Stimulated activated CD4-positive, alpha-beta T cell treated with anti-CD3 and anti-CD28 coated beads, Interleukin-4, amount 100 ng/mL, for 48 hours (primary cell): ENCODE results near the gene F7.
A peak's percentile ranks its signal among the peaks of the same experiment; 100 is the strongest.

Experiments
- DNase-seq, 2 donors: peaks; one replicate each; pipeline ENCODE4 v3.0.0-alpha.2; 2020; ENCODE audit warnings: low read depth in 2 of 2

F7 gene

DNA sequence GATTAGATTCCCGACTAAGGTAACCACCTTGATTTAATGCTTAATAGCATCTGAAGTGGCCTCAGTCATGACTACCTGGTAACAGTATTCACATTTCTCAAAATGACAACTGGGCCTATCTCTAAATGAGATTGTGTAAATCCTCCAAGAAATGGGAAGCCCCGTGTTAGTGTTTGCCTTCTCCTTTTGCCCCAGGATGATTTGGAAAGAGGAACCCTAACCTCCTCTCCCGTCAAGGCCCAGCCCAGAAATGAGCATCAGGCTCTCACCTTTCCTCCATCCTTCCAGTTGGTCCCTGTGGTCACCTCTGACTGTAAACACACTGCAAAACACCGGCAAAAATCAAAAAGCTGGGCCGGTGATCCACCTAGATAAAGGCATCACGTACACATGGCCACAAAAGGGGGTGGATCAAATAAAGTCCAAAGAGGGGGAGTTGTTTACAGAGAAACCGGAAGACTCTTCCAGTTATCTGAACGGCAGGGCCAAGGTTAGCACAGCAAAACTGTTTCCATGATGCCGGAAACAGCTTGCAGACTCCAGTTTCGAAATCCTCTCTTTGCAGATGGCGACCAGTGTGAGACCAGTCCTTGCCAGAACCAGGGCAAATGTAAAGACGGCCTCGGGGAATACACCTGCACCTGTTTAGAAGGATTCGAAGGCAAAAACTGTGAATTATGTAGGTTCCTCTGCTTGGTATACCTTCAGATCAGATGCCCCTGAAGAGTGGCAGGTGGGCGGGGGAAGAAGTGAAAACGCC is 33.4 kb downstream of the F7 start:
- DNase-seq, result no peak

GRCh38 chr13:113139577-113139976 is 34.0 kb downstream of the F7 start:
- DNase-seq, result no peak

DNA sequence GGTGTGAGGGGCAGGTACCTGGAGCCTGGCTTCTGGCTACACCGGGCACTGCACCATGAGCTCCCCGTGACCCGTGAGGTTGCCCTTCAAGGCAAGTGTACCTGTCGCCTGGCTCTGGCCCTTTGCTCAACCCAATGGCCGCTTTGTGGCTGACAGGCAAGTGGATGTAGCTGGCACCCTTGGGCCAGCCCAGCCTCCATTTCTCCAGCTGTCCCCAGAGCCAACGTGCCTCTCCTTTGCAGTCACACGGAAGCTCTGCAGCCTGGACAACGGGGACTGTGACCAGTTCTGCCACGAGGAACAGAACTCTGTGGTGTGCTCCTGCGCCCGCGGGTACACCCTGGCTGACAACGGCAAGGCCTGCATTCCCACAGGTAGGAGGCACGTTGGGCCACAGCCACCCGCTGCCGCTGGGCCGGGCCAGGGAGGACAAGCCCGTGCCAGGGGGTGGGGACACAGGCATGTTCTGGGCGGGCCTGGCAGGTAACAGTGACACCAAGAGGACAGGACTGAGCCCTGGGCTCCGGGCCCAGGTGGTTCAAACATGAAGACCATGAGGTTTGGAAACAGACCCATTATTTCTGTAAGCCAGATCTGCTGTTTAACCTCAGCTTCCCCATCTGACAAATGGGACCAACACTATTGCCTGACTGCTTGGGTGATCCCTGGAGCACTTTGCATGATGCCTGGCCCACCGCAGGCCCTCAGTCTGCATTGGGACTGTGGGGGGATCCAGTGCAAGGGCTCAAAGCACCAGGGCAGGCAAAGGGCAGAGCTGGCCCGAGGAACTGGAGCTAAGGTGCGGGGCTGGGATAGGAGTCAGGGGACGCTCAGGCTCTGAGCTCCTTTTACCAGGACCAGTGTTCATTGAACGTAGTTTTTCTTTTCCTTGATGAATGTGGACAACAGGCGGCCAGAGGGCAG is 35.3 kb downstream of the F7 start:
- DNase-seq, result no peak

GRCh38 chr13:113141601-113141970 is 36.0 kb downstream of the F7 start:
- no peak for DNase-seq

DNA sequence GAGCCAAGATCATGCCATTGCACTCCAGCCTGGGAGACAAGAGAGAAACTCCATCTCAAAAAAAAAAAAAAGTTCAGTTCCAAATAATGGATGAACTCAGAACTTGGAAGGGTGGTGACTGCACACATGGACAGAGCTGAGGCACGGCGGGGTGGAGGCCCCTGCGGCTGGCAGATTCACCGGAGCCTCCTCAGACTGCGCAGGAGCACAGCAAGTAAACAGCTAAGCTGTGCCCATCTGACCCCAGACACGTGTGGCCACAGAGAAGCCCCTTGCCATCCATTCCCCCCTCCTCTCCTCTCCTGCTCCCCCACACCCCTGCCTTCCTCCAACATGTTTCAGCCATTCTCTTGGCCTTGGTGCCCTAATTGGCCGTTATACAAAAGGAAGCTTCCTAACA is 37.3 kb downstream of the F7 start:
- no peak for DNase-seq

- no peak for DNase-seq
Observed at GRCh38 chr13:113143466-113144254, 38.1 kb downstream of the F7 start.

DNA sequence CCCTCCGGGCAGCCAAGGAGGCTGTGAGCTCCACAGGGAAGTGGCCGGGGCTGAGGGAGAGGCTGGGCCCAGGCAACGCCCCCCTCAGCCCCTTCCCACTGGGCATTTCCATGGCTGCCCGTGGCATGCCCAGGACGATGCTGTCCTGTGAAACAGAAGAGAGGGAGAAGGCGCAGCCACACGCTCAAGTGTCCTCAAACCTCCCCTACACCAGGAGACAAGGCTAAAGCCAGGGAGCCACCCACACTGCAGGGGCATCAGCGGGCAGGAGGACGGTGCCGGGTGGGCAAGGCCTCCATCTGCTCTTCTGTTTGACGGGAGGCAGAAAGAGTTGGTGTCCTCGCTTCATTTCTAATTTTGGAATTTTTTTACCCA is 38.7 kb downstream of the F7 start:
- no peak for DNase-seq

- DNase-seq, result peak; percentile 49 to 52
Observed at GRCh38 chr13:113145496-113145895, 39.9 kb downstream of the F7 start.

- DNase-seq, result no peak
Observed at GRCh38 chr13:113145911-113146598, 40.5 kb downstream of the F7 start.

DNA sequence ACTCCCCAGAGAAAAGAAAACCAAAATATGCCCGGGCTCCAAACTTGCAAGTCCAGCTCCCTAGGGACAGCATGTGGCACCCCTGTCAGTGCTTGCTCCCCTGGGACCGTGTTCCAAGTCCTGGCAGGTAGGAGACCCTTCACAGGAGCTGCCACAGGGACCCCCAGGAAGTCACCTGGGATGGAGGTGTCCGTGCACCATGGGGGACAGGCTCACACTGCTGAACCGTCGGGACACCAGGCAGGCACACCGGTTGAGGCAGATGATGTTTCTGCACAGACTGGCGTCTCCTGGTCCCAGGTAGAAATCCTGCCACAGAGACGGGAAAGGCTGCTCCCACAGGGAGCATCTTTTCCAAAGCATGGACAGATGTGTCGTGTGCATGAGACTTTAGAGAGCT is 41.2 kb downstream of the F7 start:
- DNase-seq, result no peak

- no peak for DNase-seq
Observed at GRCh38 chr13:113147206-113147605, 41.6 kb downstream of the F7 start.

GRCh38 chr13:113148407-113148806 is 42.8 kb downstream of the F7 start:
- no peak for DNase-seq

DNA sequence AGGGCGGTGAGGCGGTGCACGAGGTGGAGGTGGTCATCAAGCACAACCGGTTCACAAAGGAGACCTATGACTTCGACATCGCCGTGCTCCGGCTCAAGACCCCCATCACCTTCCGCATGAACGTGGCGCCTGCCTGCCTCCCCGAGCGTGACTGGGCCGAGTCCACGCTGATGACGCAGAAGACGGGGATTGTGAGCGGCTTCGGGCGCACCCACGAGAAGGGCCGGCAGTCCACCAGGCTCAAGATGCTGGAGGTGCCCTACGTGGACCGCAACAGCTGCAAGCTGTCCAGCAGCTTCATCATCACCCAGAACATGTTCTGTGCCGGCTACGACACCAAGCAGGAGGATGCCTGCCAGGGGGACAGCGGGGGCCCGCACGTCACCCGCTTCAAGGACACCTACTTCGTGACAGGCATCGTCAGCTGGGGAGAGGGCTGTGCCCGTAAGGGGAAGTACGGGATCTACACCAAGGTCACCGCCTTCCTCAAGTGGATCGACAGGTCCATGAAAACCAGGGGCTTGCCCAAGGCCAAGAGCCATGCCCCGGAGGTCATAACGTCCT is 43.4 kb downstream of the F7 start:
- no peak for DNase-seq

DNA sequence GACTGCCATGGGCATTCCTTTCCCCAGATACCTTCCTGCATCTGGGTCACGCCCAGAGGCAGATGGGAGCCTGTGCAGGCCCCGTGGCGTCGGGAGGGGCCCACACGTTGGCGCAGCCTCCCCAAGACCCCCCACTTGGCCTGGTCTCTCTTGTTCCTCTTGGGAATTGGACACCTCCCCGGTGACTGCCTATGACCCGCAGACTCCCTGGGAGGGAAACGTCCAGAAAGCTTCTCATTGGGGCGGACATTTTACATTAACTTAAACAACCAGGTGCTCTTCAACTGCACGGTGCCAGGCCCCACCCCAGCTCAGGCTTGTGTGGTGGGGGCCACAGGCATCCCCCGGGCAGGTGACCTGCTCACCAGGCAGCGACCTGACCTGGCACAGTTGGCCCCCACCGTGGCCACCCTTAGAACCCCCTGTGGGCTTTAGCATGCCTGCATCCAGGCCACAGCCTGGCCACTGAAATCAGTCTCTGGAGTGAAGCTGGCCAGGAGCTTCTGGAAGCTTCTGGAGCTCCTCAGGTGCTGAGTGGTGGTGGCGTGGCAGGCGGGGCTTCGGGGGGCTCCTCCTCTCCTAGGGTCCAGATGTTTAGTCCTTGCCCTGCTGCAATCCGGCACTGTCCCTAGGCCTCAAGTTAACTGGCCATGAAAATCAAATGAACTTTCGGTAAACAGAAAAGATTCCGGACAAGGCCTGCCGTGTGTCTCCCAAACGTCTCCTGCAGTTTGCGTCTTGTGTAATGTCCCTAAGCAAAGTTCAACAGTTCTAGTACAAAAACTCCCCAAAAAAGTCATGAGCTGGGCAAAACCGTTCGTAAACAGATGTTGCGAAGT is 44.3 kb downstream of the F7 start:
- no peak for DNase-seq

GRCh38 chr13:113150550-113151365 is 45.2 kb downstream of the F7 start:
- DNase-seq, result no peak

- DNase-seq, result no peak
Observed at GRCh38 chr13:113151745-113152690, 46.4 kb downstream of the F7 start.

DNA sequence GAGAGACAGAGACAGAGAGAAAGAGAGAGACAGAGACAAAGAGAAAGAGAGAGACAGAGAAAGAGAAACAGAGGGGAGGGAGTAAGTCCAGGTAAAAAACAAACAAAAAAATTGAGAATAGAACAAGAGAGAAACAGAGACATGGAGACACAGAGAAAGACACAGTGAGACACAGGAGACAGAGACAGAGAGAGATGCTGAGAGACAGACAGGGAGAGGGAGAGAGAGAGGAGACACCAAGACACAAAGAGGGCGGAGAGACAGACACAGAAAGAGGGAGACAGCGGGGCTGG is 47.0 kb downstream of the F7 start:
- DNase-seq, result no peak

- DNase-seq, result no peak
Observed at GRCh38 chr13:113152984-113153809, 47.6 kb downstream of the F7 start.
